Endothelial cell of umbilical vein (primary cell): ENCODE results near the gene NOX1.
"Not testable (repeated sequence)": the region's sequence is repeated elsewhere in the genome, so short reads cannot be mapped to it uniquely, and the experiment has no call there.

Experiments
- EZH2 ChIP-seq: IDR thresholded peaks from 2 replicates; pipeline ENCODE4 v1.6.1; 2012; ENCODE audit warnings: borderline replicate concordance, low read depth, mild to moderate bottlenecking, moderate library complexity, low read length, inconsistent platforms; ENCODE audit not compliant: severe bottlenecking
- MYC ChIP-seq: IDR thresholded peaks from one replicate; pipeline ENCODE4 v1.6.1; 2011; ENCODE audit warnings: mild to moderate bottlenecking, low read depth, low read length
- POLR2A ChIP-seq: IDR thresholded peaks from 2 replicates; pipeline ENCODE4 v1.6.1; 2012; ENCODE audit warnings: low read depth, mild to moderate bottlenecking, control low read depth, low read length
- POLR2AphosphoS5 ChIP-seq: IDR thresholded peaks from 2 replicates; pipeline ENCODE4 v1.6.1; 2012; ENCODE audit warnings: low read depth, mild to moderate bottlenecking, control low read depth, low read length, moderate library complexity; ENCODE audit not compliant: insufficient read depth
- TF ChIP-seq, protein P1 (sequence below), 2 donors: IDR thresholded peaks; 1 replicate in 1 of 2; 2 replicates in 1 of 2; pipeline ENCODE4 v1.5.1; 2011; ENCODE audit warnings: low read length in 2 of 2, mild to moderate bottlenecking in 2 of 2, moderate library complexity in 2 of 2, control low read depth in 1 of 2, inconsistent platforms in 1 of 2, low read depth in 1 of 2; ENCODE audit not compliant: insufficient read depth in 1 of 2; ENCODE audit errors: extremely low read depth in 1 of 2
- TF ChIP-seq, protein P2 (sequence below): IDR thresholded peaks from 2 replicates; pipeline ENCODE4 v1.6.1; 2011; ENCODE audit not compliant: insufficient read depth, insufficient read length

DNA sequence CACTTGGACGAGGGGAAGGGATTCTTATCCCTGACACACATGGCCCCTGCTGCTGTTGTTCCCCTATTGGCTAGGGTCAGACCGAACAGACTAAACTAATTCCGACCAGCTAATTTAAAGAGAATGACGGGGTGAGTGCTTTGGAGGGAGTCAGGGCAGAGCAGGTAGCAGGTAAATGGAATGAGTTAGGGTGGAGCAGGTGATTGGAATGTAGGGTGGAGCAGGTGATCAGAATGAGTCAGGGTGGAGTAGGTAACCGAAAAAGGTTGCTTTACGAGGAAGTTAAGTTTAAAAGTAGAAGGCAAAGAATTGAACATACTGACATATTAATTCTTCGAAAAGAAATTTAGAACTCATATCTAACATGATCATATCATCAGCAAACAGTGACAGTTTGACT, 65.9 kb downstream of the NOX1 start:
- not testable (repeated sequence) for TF ChIP-seq POLR2AphosphoS5, EZH2, POLR2A, MYC
- TF ChIP-seq, protein P1, sequence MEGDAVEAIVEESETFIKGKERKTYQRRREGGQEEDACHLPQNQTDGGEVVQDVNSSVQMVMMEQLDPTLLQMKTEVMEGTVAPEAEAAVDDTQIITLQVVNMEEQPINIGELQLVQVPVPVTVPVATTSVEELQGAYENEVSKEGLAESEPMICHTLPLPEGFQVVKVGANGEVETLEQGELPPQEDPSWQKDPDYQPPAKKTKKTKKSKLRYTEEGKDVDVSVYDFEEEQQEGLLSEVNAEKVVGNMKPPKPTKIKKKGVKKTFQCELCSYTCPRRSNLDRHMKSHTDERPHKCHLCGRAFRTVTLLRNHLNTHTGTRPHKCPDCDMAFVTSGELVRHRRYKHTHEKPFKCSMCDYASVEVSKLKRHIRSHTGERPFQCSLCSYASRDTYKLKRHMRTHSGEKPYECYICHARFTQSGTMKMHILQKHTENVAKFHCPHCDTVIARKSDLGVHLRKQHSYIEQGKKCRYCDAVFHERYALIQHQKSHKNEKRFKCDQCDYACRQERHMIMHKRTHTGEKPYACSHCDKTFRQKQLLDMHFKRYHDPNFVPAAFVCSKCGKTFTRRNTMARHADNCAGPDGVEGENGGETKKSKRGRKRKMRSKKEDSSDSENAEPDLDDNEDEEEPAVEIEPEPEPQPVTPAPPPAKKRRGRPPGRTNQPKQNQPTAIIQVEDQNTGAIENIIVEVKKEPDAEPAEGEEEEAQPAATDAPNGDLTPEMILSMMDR (IDR thresholded peaks at IDR 0.05; ENCODE audit: extremely low read depth in 1 of 2, insufficient read depth in 1 of 2, low read depth in 1 of 2, low read length in 2 of 2): not testable (repeated sequence)
- TF ChIP-seq, protein P2, sequence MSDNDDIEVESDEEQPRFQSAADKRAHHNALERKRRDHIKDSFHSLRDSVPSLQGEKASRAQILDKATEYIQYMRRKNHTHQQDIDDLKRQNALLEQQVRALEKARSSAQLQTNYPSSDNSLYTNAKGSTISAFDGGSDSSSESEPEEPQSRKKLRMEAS: not testable (repeated sequence)
